Posterior vena cava (tissue), 2 donors: ENCODE data around the gene RAPGEF2. TPM values are rescaled to one million over a fixed set of nuclear protein-coding genes. Genes with fewer than 3 reads are reported as not detected.
"Not testable (repeated sequence)": the region's sequence is repeated elsewhere in the genome, so short reads cannot be mapped to it uniquely, and the experiment has no call there.

Experiments used
- DNase-seq: peaks from one replicate; pipeline ENCODE4 v3.0.0-alpha.2; 2020; ENCODE audit warnings: low spot score
- intact Hi-C, 2 donors: fragments of 100-400 bp; cut with DNase I; formaldehyde crosslinking; loops; one replicate each; pipeline versions ENCODE4 v1.14.1 to v1.14.2; 2022 to 2023
- total RNA-seq, 2 donors: library from RNA; stranded (reverse); fragmentation: NEBNext Ultra II Directional; extraction: Animal tissue kit (Norgen Biotek cat#: 25700); gene quantifications; one replicate each; pipeline ENCODE4 v1.2.1, GENCODE V29; 2021
- donor health status: DM: yes; HTN: yes; CAD: no.
- donor health status: DM: yes; HTN: yes; CAD: no.

Gene RAPGEF2
- total RNA-seq, 2 donors from 2014 or later = 25.6 to 28.2 TPM

- no peak for DNase-seq
- intact Hi-C loops = no loop called here
Observed at GRCh38 chr4:159250751-159251325, 148.0 kb downstream of the RAPGEF2 start.

- intact Hi-C loops, DNase-seq: not testable (repeated sequence)
Observed at GRCh38 chr4:159251580-159251979, 148.7 kb downstream of the RAPGEF2 start.

- intact Hi-C loops = no loop called here
- no peak for DNase-seq
Observed at GRCh38 chr4:159252491-159252890, 149.6 kb downstream of the RAPGEF2 start.

- intact Hi-C loops = no loop called here
- no peak for DNase-seq
Observed at GRCh38 chr4:159256037-159256436, 153.2 kb downstream of the RAPGEF2 start.

- intact Hi-C loops = no loop called here
- DNase-seq = no peak
Observed at GRCh38 chr4:159258889-159259560, 156.1 kb downstream of the RAPGEF2 start.

GRCh38 chr4:159264057-159264456 lies 161.2 kb downstream of the RAPGEF2 start:
- intact Hi-C loops = no loop called here

GRCh38 chr4:159266981-159267868 lies 164.3 kb downstream of the RAPGEF2 start:
- intact Hi-C loops = loop anchor here in 1 of 2 donors (5.0 kb wide), 1 partner anchor 495 kb away; no protein-coding TSS in a partner anchor
- no peak for DNase-seq

More at GRCh38 chr4:159264057-159264456, 161.2 kb downstream of the RAPGEF2 start:
- DNase-seq = no peak

GRCh38 chr4:159267869-159268285 lies 165.0 kb downstream of the RAPGEF2 start:
- DNase-seq = no peak
- intact Hi-C loops = loop anchor here in 1 of 2 donors (5.0 kb wide), 1 partner anchor 494 kb away; no protein-coding TSS in a partner anchor

GRCh38 chr4:159268607-159269006 lies 165.7 kb downstream of the RAPGEF2 start:
- intact Hi-C loops = loop anchor here in 1 of 2 donors (5.0 kb wide), 1 partner anchor 494 kb away; no protein-coding TSS in a partner anchor
- no peak for DNase-seq

GRCh38 chr4:159269116-159269515 lies 166.2 kb downstream of the RAPGEF2 start:
- no peak for DNase-seq
- intact Hi-C loops = loop anchor here in 1 of 2 donors (5.0 kb wide), 1 partner anchor 493 kb away; no protein-coding TSS in a partner anchor

GRCh38 chr4:159269956-159270355 lies 167.1 kb downstream of the RAPGEF2 start:
- DNase-seq = no peak
- intact Hi-C loops = loop anchor here in 1 of 2 donors (5.0 kb wide), 1 partner anchor 492 kb away; no protein-coding TSS in a partner anchor

- intact Hi-C loops = no loop called here
Observed at GRCh38 chr4:159271856-159272255, 169.0 kb downstream of the RAPGEF2 start.

GRCh38 chr4:159272273-159273140 lies 169.6 kb downstream of the RAPGEF2 start:
- intact Hi-C loops = no loop called here
- DNase-seq = no peak

More at GRCh38 chr4:159271856-159272255, 169.0 kb downstream of the RAPGEF2 start:
- no peak for DNase-seq

GRCh38 chr4:159273141-159273438 lies 170.2 kb downstream of the RAPGEF2 start:
- intact Hi-C loops = no loop called here
- DNase-seq = no peak

GRCh38 chr4:159273841-159274240 lies 171.0 kb downstream of the RAPGEF2 start:
- intact Hi-C loops = no loop called here
- no peak for DNase-seq

GRCh38 chr4:159278399-159278798 lies 175.5 kb downstream of the RAPGEF2 start:
- DNase-seq = no peak
- intact Hi-C loops = no loop called here

- no peak for DNase-seq
- intact Hi-C loops = no loop called here
Observed at GRCh38 chr4:159279084-159279483, 176.2 kb downstream of the RAPGEF2 start.

- no peak for DNase-seq
- intact Hi-C loops = no loop called here
Observed at GRCh38 chr4:159280442-159281172, 177.7 kb downstream of the RAPGEF2 start.
